Muscle of leg (tissue), 11 donors: Measurements from ENCODE around the gene SPDYE6. TPM values are rescaled to one million over a fixed set of nuclear protein-coding genes. Genes with fewer than 3 reads are reported as not detected.
"Not testable (repeated sequence)": the region's sequence is repeated elsewhere in the genome, so short reads cannot be mapped to it uniquely, and the experiment has no call there.

ENCODE experiments used
- DNase-seq: peaks from one replicate; pipeline ENCODE4 v3.0.0; 2013
- H3K27ac ChIP-seq: one replicate; pipeline ENCODE4 v1.5.1; 2013; ENCODE audit warnings: mild to moderate bottlenecking, low read length, control low read depth
- H3K27me3 ChIP-seq: one replicate; pipeline ENCODE4 v1.6.1; 2013; ENCODE audit warnings: low read length; ENCODE audit not compliant: control insufficient read depth, insufficient read depth
- H3K36me3 ChIP-seq: one replicate; pipeline ENCODE4 v1.6.1; 2013; ENCODE audit warnings: low read length; ENCODE audit not compliant: control insufficient read depth, insufficient read depth
- H3K4me1 ChIP-seq: one replicate; pipeline ENCODE4 v1.6.1; 2013; ENCODE audit warnings: low read length; ENCODE audit not compliant: control insufficient read depth, insufficient read depth
- H3K4me3 ChIP-seq: one replicate; pipeline ENCODE4 v1.5.1; 2013; ENCODE audit warnings: low read length, control low read depth
- H3K9me3 ChIP-seq: replicated peaks from 2 replicates; pipeline ENCODE4 v1.6.1; 2013; ENCODE audit warnings: low read depth, low read length; ENCODE audit not compliant: control insufficient read depth
- WGBS: methylation state at CpG from one replicate; pipeline ENCODE4 v1.1.5; 2013; ENCODE audit warnings: missing lambda C conversion rate; ENCODE audit not compliant: insufficient coverage; 5-methylcytosine and 5-hydroxymethylcytosine counted together
- polyA plus RNA-seq, 8 donors: library from polyadenylated mRNA; unstranded; fragments of 120-200 nt; gene quantifications; one replicate each; pipeline versions ENCODE4 v1.2.1 to v1.2.3, GENCODE V29; 2013; ENCODE audit warnings: inconsistent platforms in 1 of 8, low replicate concordance in 1 of 8; ENCODE audit not compliant: insufficient read length in 8 of 8, insufficient read depth in 1 of 8
- total RNA-seq: library from RNA; stranded (reverse); fragments of 120-200 nt; gene quantifications from one replicate; pipeline ENCODE4 v1.2.4, GENCODE V29; 2013

Gene SPDYE6
- total and polyA plus RNA-seq, 9 donors = 0.85 to 4.9 (median 2.4) TPM; not detected in 1

GRCh38 chr7:102302025-102302424 lies 54.2 kb downstream of the SPDYE6 start:
- DNase-seq = no peak
- no peaks in the 10 kb centered on the region for H3K36me3 ChIP-seq
- peaks cover 10% of the 10 kb centered on the region for H3K27me3 ChIP-seq
- H3K4me1 ChIP-seq = peaks cover 62% of the 10 kb centered on the region
- WGBS = 77% methylated on average over 5 of the region's 6 CpGs
- H3K4me3 ChIP-seq = no peak overlapping the region
- peak overlapping the region; percentile 96 for H3K27ac ChIP-seq
- no peaks in the 10 kb centered on the region for H3K9me3 ChIP-seq

GRCh38 chr7:102301367-102301766 lies 54.9 kb downstream of the SPDYE6 start:
- DNase-seq, H3K36me3 ChIP-seq, H3K27me3 ChIP-seq, H3K9me3 ChIP-seq, H3K4me3 ChIP-seq: not testable (repeated sequence)
- peak overlapping the region; percentile 16 for H3K27ac ChIP-seq
- peaks cover 58% of the 10 kb centered on the region for H3K4me1 ChIP-seq
- 100% methylated on average over 2 of the region's 14 CpGs for whole genome bisulfite sequencing

- H3K4me3 ChIP-seq = no peak overlapping the region
- H3K9me3 ChIP-seq = no peaks in the 10 kb centered on the region
- WGBS = 34% methylated on average over 84 of the region's 84 CpGs
- H3K27me3 ChIP-seq = peaks cover 10% of the 10 kb centered on the region
- no peaks in the 10 kb centered on the region for H3K36me3 ChIP-seq
- DNase-seq = no peak
- H3K4me1 ChIP-seq = peaks cover 63% of the 10 kb centered on the region
- H3K27ac ChIP-seq = peak overlapping the region; percentile 16
These were observed 55.5 kb downstream of the SPDYE6 start for GRCh38 chr7:102300643-102301221.

- 80% methylated on average over 6 of the region's 10 CpGs for WGBS
- H3K4me3 ChIP-seq = no peak overlapping the region
- H3K27me3 ChIP-seq = peaks cover 10% of the 10 kb centered on the region
- no peak overlapping the region for H3K27ac ChIP-seq
- no peaks in the 10 kb centered on the region for H3K9me3 ChIP-seq
- H3K36me3 ChIP-seq = no peaks in the 10 kb centered on the region
- peaks cover 47% of the 10 kb centered on the region for H3K4me1 ChIP-seq
- no peak for DNase-seq
These were observed 58.6 kb downstream of the SPDYE6 start for GRCh38 chr7:102297487-102298218.

GRCh38 chr7:102296514-102296913 lies 59.7 kb downstream of the SPDYE6 start:
- WGBS = 67% methylated on average over 5 of the region's 7 CpGs
- Histone ChIP-seq H3K9me3 (no peaks in the 10 kb centered on the region), H3K36me3 (no peaks in the 10 kb centered on the region), H3K4me3 (no peak overlapping the region), H3K4me1 (peaks cover 38% of the 10 kb centered on the region), H3K27ac (peak overlapping the region; percentile 21), H3K27me3 (peaks cover 10% of the 10 kb centered on the region)
- DNase-seq = no peak

- Histone ChIP-seq H3K36me3 (no peaks in the 10 kb centered on the region), H3K4me1 (peaks cover 41% of the 10 kb centered on the region), H3K9me3 (no peaks in the 10 kb centered on the region), H3K27me3 (peaks cover 8% of the 10 kb centered on the region), H3K4me3 (no peak overlapping the region), H3K27ac (peak overlapping the region; percentile 21)
- WGBS = 77% methylated on average over 5 of the region's 6 CpGs
- DNase-seq = no peak
These were observed 60.1 kb downstream of the SPDYE6 start for GRCh38 chr7:102296179-102296438.

Other genes with a start within 250 kb of the SPDYE6 start
- 4.4 TPM for gene SH2B2, start 69.6 kb downstream of the SPDYE6 start, total RNA-seq
- 10 to 100 TPM in 6 of 8 donors, 1 to 10 TPM in 2; 8.7 to 16.4 (median 13.9) TPM for gene SH2B2, start 69.6 kb downstream of the SPDYE6 start, polyA plus RNA-seq
- 26.4 TPM for gene PRKRIP1, start 39.9 kb upstream of the SPDYE6 start, total RNA-seq
- 10 to 100 TPM; 24.9 to 33.5 (median 29.4) TPM for gene PRKRIP1, start 39.9 kb upstream of the SPDYE6 start, polyA plus RNA-seq
- gene ORAI2, start 77.1 kb upstream of the SPDYE6 start, total RNA-seq = 7.0 TPM
- 10 to 100 TPM in 5 of 8 donors, 1 to 10 TPM in 3; 8.2 to 17.8 (median 11.8) TPM for gene ORAI2, start 77.1 kb upstream of the SPDYE6 start, polyA plus RNA-seq
- gene ALKBH4, start 108.4 kb upstream of the SPDYE6 start, total RNA-seq = 12.1 TPM
- 10 to 100 TPM in 4 of 8 donors, 1 to 10 TPM in 4; 7.4 to 12.2 (median 9.6) TPM for gene ALKBH4, start 108.4 kb upstream of the SPDYE6 start, polyA plus RNA-seq
- 10.2 TPM for gene LRWD1, start 108.5 kb upstream of the SPDYE6 start, total RNA-seq
- 10 to 100 TPM; 11.2 to 14.5 (median 12.9) TPM for gene LRWD1, start 108.5 kb upstream of the SPDYE6 start, polyA plus RNA-seq
- gene POLR2J, start 122.5 kb upstream of the SPDYE6 start, total RNA-seq = 45.7 TPM
- 10 to 100 TPM; 29.8 to 38.4 (median 33.5) TPM for gene POLR2J, start 122.5 kb upstream of the SPDYE6 start, polyA plus RNA-seq
- gene RASA4B, start 161.3 kb upstream of the SPDYE6 start, total RNA-seq = 8.9 TPM
- 10 to 100 TPM in 7 of 8 donors, 1 to 10 TPM in 1; 7.1 to 26.7 (median 14.5) TPM for gene RASA4B, start 161.3 kb upstream of the SPDYE6 start, polyA plus RNA-seq
- 2.8 TPM for gene UPK3BL2, start 187.3 kb upstream of the SPDYE6 start, total RNA-seq
- 10 to 100 TPM in 4 of 8 donors, 1 to 10 TPM in 3, under 1 TPM in 1; 0.82 to 18.3 (median 9.5) TPM for gene UPK3BL2, start 187.3 kb upstream of the SPDYE6 start, polyA plus RNA-seq
- gene SPDYE2, start 194.8 kb upstream of the SPDYE6 start, total RNA-seq = 0.04 TPM
- gene SPDYE2, start 194.8 kb upstream of the SPDYE6 start, polyA plus RNA-seq = 10 to 100 TPM in 1 of 8 donors, 1 to 10 TPM in 6, under 1 TPM in 1; 0.70 to 13.6 (median 3.3) TPM
- 19.8 TPM for gene POLR2J3, start 216.1 kb upstream of the SPDYE6 start, total RNA-seq
- 10 to 100 TPM; 40.2 to 66.3 (median 55.7) TPM for gene POLR2J3, start 216.1 kb upstream of the SPDYE6 start, polyA plus RNA-seq